ENCODE results near the gene GIPR. TPM values are rescaled to one million over a fixed set of nuclear protein-coding genes. Genes with fewer than 3 reads are reported as not detected.
"Not testable (repeated sequence)": the region's sequence is repeated elsewhere in the genome, so short reads cannot be mapped to it uniquely, and the experiment has no call there.

Gene GIPR, protein sequence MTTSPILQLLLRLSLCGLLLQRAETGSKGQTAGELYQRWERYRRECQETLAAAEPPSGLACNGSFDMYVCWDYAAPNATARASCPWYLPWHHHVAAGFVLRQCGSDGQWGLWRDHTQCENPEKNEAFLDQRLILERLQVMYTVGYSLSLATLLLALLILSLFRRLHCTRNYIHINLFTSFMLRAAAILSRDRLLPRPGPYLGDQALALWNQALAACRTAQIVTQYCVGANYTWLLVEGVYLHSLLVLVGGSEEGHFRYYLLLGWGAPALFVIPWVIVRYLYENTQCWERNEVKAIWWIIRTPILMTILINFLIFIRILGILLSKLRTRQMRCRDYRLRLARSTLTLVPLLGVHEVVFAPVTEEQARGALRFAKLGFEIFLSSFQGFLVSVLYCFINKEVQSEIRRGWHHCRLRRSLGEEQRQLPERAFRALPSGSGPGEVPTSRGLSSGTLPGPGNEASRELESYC
- polyA plus RNA-seq (ENCODE audit: insufficient read depth in 1 of 5, insufficient read length in 5 of 5, low replicate concordance in 1 of 5): 1 to 10 TPM; 2.8 to 8.7 (median 5.2) TPM
- long read RNA-seq, donor 1: 0 reads
- long read RNA-seq, donor 2: 0 reads
- long read RNA-seq, donor 3: 0 reads
- long read RNA-seq, donor 4, partial matches to known transcripts: 0 of 1 reads
- long read RNA-seq, donor 4, other reads (novel, unspliced or antisense): 0 of 1 reads
- long read RNA-seq, donor 5: 0 reads
- long read RNA-seq, donor 6, partial matches to known transcripts: 881 of 897 reads
- long read RNA-seq, donor 6, other reads (novel, unspliced or antisense): 16 of 897 reads
- long read RNA-seq, donor 7: 0 reads
- long read RNA-seq, donor 8: 0 reads

DNA sequence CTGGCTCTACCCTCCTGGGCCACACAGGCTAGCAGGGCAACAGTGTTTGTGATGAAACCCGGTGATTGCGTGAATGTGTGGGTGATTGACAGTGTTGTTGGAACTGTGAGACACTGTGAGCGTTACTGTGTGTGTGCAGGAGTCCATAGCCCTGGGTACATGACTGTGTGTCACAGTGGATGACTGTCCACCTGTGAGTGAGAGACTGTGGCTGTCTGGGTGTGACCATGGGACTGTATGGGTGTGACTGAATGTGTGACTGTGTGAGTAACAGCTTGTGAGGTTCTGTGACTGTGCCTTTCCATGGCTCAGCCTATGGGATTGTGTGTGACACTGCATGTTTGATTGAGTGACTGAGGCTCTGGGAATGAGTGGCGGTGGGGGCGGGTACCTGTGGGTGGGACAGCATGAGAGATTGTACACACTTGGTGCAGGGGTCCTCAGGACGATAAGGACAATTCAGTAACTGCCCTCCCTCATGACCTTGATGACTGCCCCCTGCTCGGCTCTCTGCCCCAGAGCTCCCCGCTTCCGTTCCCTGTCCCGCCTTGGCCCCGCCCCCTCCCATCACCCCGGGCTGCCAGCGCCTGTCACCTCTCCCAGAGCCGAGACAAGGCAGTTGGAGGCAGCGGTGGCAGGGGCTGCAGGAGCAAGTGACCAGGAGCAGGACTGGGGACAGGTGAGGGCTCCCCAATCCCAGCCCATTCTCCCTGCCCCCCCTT, at the start of gene GIPR:
TSS of gene GIPR (plus strand) at position 602 of the 722 bp plus-strand sequence. CDS start 1,300 bp downstream, outside the sequence.
- no peak for DNase-seq

DNA sequence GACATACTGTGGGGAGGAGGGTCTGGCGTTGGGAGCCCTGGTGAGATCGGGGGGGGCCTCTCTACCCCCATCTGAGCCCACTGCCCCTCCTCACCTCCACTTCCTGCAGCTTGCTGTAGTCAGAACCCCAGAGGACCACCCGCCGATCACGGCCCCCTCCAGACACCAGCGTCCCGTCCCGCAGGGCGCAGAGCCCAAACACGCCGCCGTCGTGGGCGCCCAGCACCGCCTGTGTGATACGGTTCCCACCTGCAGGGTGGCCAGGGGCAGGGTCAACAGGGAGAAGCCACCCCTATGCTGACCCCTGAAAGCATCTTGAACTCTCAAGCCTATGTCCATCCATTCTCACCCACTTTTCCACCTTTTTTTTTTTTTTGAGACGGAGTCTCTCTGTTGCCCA, 46.6 kb upstream of the GIPR start:
- no peak for DNase-seq

DNA sequence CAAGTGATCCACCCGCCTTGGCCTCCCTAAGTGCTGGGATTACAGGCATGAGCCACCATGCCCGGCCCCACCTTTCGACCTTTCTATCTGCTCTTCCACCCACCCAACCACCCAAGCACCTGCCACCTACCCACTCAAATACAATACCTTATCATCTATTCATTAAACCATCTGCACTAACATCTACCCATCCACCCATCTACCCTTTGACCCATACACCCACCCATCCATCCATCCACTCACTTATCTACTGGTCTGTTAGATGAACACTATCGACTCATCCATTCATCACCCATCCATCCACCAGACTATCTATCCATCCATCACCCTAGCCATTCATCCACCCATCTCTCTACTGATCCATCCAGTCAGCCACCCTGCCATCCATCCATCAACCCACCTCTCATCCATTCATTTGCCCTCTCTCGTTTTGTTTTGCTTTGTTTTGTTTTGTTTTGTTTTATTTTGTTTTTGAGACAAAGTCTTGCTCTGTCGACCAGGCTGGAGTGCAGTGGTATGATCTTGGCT, 46.0 kb upstream of the GIPR start:
- no peak for DNase-seq

DNA sequence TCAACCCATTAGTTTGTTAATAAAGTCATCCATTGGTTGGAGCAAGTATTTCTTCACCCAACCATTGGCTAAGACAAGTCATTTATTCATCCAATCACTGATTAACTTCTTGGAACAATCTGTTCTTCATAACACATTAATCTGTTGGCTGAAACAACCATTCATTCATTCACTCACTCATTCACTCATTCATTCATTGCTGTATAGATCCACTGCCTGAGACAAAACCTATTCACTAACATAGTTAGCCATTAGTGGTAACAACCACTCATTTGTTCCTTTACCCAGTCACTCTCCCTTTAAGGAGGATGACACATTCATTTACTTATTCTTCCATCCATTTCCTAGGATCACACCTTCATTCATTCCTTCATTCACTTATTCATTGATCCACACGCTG, 44.0 kb upstream of the GIPR start:
- no peak for DNase-seq

DNA sequence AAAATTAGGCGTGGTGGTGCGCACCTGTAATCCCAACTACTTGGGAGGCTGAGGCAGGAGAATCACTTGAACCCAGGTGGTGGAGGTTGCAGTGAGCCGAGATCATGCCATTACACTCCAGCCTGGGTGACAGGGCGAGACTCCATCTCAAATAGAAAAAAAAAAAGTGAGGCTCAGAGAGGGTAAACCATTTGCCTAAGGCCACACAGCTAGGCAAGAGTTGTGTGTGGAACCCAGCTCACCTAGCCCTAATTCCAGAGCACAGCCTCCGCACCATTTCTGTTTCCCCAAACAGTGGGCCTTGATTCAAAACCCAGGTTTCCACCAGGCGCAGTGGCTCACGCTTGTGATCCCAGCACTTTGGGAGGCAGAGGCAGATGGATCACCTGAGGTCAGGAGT, 39.8 kb upstream of the GIPR start:
- not testable (repeated sequence) for DNase-seq

DNA sequence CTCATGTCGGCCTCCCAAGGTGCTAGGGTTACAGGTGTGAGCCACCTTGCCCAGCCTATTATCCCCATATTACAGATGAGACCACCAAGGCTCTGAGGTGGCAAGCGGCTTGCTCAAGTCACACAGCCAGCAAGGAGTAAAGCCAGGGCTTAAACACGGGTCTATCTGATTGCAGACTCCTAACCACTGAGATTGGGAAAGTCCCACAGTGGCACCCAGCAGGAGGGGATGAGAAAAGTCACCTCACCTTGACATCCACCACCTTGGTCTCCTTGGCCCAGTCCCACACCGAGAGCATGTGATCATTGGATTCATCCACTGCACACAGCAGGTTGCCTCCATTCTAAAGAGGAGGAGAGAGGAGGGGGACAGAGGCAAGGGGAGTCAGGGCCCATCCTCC, 38.3 kb upstream of the GIPR start:
- DNase-seq: no peak

DNA sequence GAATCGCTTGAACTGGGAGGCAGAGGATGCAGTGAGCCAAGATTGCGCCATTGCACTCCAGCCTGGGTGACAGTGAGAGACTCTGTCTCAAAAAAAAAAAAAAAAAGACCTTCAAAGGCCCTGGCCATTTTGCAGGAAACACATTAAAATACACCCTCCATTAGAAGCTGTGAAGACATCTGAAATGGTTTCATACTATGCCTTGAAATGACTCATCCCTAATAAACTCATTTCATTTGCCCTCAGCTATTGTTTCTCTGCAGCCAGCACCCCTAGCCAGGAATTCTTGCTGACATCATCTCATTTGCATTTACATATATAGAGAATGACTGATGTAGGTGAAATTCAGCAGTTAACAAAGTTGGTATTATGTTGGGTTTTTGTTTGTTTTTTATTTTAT, 37.6 kb upstream of the GIPR start:
- no peak for DNase-seq

DNA sequence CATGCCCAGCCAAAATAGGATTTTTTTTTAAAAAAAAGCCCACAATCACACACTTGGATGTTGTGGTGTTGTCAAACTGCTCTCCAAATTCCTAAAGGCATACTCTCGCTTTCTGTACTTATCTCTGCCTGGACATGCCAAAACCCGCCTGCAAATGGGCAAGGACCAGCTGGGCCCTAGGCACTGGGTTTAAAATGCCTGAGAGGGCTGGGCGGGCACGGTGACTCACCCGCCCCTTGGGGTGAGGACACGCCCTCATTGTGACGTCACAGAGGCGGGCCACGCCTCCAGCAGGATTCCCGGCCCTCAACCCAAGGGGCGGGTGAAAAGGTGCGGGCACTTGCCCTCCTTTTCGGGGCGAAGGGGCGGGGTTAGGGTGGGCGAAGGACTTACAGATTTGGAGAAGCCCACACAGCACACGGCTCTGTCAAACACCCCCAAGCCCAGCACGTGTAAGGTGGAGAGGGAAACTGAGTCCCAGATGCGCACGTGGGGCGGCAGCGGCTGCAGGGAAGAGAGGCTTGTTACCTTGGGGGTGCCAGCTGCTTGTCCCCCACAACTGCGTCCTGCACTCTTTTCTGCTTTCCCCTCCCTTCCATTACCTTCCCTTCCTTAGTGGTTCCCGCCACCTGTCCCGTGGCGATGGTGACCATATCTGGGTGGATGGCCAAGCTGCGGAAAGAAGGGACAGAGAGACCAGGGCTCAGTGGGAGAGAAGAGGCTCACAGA, 35.4 kb upstream of the GIPR start:
- DNase-seq: peak; percentile 43 to 51

DNA sequence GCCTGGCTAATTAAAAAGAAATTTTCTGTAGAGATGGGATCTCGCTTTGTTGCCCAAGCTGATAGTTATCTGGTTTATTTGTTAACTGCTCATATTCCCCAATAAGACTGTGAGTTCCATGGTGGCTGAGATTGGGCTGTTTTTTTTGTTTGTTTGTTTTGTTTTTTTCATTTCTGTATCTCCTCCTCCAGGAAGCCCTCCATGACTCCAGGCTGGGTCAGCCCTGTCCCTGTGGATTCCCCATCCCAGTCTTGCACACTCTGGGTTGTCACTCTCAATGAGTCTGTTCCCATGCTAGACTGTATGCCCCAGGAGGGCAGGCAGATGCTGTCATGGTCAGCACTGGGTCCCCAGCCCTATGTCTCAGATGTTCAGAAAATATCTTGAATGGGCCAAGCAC, 31.7 kb upstream of the GIPR start:
- no peak for DNase-seq

DNA sequence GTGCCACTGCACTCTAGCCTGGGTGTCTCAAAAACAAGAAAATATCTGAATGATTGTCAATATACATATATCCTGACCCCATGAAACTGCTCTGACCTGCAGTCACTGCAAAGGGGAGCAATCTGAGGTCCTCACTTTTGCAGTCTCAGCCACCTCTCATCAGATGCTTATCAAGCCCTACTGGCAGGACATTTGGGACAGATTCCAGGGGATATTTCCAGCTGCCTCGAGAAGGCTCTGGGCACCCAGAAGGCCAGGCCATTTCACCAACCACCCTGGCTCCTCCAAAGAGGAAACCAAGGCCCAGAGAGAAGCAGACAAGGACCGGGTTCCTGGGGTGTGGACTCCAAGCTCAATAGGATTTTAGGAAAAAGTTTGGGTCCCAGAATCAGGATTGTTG, 31.1 kb upstream of the GIPR start:
- DNase-seq: no peak

DNA sequence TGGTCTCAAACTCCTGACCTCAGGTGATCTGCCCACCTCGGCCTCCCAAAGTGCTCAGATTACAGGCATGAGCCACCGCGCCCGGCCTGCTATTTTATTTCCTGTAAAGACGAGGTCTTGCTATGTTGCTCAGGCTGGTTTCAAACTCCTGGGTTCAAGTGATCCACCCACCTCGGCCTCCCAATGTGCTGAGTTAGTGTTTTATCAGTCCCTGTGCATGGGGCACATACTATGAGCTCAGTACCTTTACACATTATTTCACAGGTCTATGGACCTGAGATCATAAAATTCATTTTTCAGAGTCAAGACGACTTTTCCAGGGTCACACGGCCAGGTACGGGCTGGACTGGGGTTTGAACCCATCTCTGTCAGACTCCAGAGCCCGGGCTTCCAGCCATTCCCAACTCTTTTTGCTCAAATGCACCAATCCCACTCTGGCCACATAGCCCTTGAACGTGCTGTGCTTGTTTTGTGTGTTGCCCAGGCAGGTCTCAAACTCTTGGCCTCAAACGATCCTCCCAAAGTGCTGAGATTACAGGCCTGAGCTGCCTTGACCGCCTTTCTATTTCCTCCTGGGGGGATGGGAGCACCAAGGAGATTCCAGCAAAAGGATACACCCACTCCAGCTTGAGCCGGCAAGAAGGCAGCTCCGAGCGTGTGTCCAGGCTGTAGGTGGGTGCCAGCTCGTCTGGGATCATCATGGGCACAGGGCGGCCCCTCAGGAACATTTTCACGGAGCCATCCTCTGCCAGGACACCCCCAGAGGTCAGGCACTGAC, 29.9 kb upstream of the GIPR start:
- no peak for DNase-seq

DNA sequence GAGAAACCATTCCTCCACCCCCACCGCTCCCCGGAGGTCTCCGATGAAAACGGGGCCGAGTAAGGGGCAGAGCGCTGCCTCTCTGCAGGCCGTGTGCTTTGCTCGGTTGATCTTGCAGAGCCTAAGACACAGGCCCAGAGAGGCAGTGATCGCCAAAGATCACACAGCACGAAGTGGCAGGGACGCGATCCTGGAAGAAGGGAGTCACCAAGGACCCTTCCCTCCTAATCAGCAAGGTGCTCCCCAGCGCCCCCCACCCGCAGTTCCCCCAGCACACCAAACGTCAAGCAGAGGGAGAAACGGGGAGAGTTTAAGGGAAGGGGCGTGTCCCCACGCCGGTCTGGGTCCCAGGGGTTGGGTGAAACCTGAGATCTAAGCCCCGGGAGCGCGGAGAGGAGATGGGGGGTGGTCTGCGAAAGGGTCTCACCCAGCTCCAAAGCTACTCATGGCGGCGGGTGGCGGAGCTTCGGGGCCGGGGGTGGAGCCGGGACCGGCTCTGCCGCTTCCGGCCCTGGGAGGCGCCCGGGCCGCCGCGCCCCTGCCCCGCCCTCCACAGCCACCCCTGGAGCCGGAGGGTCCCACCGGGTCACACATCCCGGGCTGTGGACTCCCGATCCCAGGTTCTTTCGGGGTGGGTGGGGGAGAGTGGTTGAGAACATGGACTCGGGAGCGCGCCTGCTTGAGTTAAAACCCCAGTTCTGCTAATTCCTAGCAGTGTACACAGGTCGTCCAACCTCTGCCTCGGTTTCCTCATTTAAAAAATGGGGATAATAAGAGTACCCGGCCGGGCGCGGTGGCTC, 28.9 kb upstream of the GIPR start, which contains the start of gene EML2:
TSS of gene EML2 (minus strand) at position 468 of the 800 bp plus-strand sequence. CDS start at position 447, 21 bp downstream.
- peak; percentile 40 to 57 for DNase-seq

DNA sequence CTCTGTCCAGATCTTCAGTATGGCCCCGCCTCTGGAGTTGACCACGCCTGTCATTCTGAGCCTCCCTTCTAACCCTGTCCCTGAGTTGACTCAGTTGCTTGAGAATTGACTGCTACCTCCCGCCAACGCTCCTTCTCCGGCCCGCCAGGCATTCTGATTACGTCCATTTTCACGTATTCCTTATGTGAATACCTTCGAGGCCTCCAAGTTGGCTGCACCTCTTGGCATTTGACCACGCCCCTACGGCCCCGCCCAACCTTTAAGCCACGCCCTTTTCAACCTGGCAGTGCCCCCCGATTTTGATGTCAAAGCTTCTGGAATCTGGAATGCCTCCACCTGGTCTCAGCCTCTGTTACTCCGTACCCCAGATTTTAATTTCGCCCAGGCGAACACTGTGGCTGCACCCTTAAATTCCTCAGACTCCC, 27.2 kb upstream of the GIPR start:
- no peak for DNase-seq

DNA sequence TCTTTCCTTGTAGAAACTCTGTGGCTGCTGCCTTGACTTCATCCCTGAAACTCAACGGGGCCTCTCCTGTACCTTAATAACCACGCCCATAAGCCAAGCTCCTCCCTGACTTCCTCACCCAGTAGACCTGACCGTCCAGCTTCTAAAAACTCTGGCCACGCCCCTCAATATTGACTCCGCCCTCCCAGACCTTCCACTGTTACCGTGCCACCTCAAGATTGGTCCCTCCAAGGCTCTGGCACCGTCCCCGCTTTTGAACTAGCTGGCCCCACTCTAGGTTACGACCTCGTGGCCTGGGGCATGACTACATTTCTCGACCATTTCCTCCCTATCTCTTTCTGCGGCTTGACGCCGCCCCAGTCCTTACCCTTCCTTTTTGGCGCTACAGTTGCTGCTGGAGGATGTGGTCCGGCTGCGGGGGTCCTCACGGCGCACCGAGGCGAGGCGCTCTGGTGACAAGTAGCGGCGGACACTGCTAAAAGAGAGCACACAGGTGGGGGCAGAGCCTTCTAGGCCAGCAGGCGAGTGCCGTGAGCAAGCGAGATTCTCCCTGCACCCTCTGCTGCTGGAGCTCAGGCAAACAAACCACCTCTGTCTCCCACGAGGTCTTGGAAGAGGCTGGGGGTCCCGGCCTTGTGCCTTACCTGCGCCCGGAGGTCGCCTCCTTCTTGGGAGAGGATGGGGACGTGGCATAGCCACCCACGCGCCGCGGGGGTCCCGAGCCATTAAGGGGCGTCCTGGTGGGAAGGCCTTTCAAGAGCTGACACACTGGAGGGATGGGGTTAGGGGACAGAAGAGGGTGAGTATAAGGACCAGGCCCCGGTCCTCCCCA, 26.5 kb upstream of the GIPR start:
- DNase-seq: peak; percentile 52 to 55

DNA sequence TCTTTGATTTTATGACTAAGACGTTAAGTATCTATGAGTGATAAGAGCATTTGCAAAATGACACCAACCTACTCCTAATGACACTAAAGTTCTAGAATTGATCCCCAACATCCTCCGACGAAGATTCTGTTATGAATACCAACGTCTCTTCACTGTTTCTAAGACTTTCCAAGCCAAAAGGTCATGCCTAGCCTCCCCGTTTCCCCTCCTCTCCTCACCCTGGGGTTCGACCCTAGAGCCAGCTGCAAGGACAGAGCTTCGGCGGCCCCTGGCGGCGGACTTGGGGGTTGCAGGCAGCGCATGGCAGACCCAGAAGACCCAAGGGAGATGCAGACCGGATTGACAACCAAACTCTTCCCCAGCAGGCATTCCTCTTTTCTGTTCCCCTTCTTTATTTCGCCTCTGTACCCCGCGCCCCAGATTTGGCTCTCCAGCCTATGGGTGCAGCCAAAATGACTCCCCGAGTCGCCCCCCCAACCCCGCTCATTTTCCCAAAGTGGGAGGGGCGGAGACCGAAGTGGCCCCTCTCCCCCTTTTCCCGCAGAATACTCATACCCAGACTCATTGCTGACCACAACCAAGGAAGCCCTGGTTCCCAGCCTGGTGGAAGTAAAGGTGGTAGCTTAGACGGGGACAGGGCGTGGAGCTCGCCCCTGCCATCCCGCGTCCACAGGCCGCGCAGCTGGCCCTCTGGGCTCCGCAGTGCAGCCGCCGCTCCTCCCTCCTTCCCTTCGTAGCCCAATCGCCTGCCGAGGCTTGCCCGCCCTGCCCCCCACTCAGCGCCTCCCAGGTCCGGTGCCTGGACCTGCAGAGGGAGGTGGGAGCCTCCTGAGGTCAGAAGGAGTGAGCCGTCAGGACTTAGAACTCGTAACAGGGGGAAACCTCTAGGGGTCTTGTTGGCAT, 24.7 kb upstream of the GIPR start:
- peak; percentile 64 to 80 for DNase-seq

DNA sequence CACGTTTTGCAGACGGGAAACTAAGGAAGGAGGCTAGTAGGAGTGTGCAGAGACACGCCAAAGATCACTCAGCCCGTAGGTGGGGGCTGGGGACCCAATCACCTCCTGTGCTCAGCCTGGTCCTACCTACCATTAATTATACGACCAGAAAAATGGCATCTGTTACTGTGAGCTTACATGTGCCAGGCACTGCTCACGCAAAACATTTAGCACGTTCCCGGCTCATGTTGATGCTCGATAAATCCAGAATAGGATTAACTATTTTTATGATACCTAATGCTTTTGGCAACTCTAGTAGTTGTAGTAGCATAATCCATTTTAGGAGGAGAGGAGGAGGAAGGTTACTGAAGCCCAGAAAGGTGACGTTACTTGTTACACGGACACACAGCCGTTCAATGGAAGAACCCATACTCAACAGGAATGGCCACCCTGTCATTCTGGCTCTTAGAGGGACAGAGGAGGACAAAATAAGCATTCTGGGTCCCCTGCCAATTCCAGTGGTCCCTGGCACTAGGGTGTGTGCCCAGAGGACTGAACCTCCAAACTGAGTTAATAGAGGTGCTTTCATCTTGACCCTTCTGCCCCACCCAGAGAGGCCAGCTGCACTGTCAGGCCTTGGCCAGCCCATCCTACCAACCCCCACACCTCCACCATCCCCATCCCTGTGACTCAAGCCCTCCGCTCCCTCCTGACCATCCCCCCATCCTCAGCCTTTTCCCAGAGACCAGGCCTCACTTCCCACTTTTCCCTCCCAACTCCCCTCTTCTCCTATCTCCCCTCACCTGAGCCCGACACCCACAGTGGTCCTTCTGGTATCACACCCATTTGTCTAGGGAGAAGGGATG, 23.9 kb upstream of the GIPR start:
- DNase-seq: no peak
